Measurements from ENCODE around the gene OR9Q1. TPM values are rescaled to one million over a fixed set of nuclear protein-coding genes. Genes with fewer than 3 reads are reported as not detected.

The OR9Q1 gene
- total RNA-seq, 4 donors from 2014 or later = not detected

- no peaks in the 10 kb centered on the region for H3K9me3 ChIP-seq
- H3K4me1 ChIP-seq = peaks cover 0 to 24% of the 10 kb centered on the region in 2 donors
- TF ChIP-seq POLR2A (IDR thresholded peaks at IDR 0.05) (no peak), CTCF (IDR thresholded peaks at IDR 0.05 in 4 of 5, conservative IDR thresholded peaks at IDR 0.05 in 1 of 5) (no peak)
- ATAC-seq (no peak), DNase-seq (no peak)
- H3K4me3 ChIP-seq = no peak overlapping the region
- intact Hi-C loops (cut with DNase I; ENCODE audit: low total_unique reads) = no loop called here
- in situ Hi-C loops (cut with MboI; ENCODE audit: low sequenced_read_pairs in 4 of 4) = loop anchor here in 1 of 4 donors (25.0 kb wide), 1 partner anchor 108 kb away; no protein-coding TSS in a partner anchor
- no peak overlapping the region for H3K27ac ChIP-seq
- H3K27me3 ChIP-seq = no peaks in the 10 kb centered on the region
- H3K36me3 ChIP-seq = no peaks in the 10 kb centered on the region
These were observed 44.8 kb upstream of the OR9Q1 start for GRCh38 chr11:57978686-57979531.

- DNase-seq = no peak
- Histone ChIP-seq H3K4me1 (peaks cover 0 to 24% of the 10 kb centered on the region in 2 donors), H3K9me3 (no peaks in the 10 kb centered on the region), H3K27ac (no peak overlapping the region), H3K27me3 (no peaks in the 10 kb centered on the region), H3K36me3 (no peaks in the 10 kb centered on the region), H3K4me3 (no peak overlapping the region)
- no peak for ATAC-seq
- intact Hi-C loops (cut with DNase I; ENCODE audit: low total_unique reads) = no loop called here
- in situ Hi-C loops (cut with MboI; ENCODE audit: low sequenced_read_pairs in 4 of 4) = loop anchor here in 1 of 4 donors (25.0 kb wide), 1 partner anchor 108 kb away; no protein-coding TSS in a partner anchor
- TF ChIP-seq CTCF (IDR thresholded peaks at IDR 0.05 in 4 of 5, conservative IDR thresholded peaks at IDR 0.05 in 1 of 5) (no peak), POLR2A (IDR thresholded peaks at IDR 0.05) (no peak)
These were observed 44.1 kb upstream of the OR9Q1 start for GRCh38 chr11:57979532-57980079.

- no peak for TF ChIP-seq POLR2A (IDR thresholded peaks at IDR 0.05)
- no peak for TF ChIP-seq CTCF (IDR thresholded peaks at IDR 0.05 in 4 of 5, conservative IDR thresholded peaks at IDR 0.05 in 1 of 5)
- in situ Hi-C loops (cut with MboI; ENCODE audit: low sequenced_read_pairs in 4 of 4) = loop anchor here in 1 of 4 donors (25.0 kb wide), 1 partner anchor 107 kb away; no protein-coding TSS in a partner anchor
- ATAC-seq (no peak), DNase-seq (no peak)
- intact Hi-C loops (cut with DNase I; ENCODE audit: low total_unique reads) = no loop called here
- Histone ChIP-seq H3K27ac (no peak overlapping the region), H3K9me3 (no peaks in the 10 kb centered on the region), H3K4me3 (no peak overlapping the region), H3K4me1 (peaks cover 0 to 24% of the 10 kb centered on the region in 2 donors), H3K36me3 (no peaks in the 10 kb centered on the region), H3K27me3 (no peaks in the 10 kb centered on the region)
These were observed 43.5 kb upstream of the OR9Q1 start for GRCh38 chr11:57980201-57980600.

GRCh38 chr11:57981536-57981935, 42.1 kb upstream of the OR9Q1 start:
- TF ChIP-seq POLR2A (IDR thresholded peaks at IDR 0.05) (no peak), CTCF (IDR thresholded peaks at IDR 0.05 in 4 of 5, conservative IDR thresholded peaks at IDR 0.05 in 1 of 5) (no peak)
- in situ Hi-C loops (cut with MboI; ENCODE audit: low sequenced_read_pairs in 4 of 4) = loop anchor here in 1 of 4 donors (25.0 kb wide), 1 partner anchor 106 kb away; no protein-coding TSS in a partner anchor
- H3K4me1 ChIP-seq = peaks cover 0 to 24% of the 10 kb centered on the region in 2 donors
- ATAC-seq (no peak), DNase-seq (no peak)
- no peaks in the 10 kb centered on the region for H3K9me3 ChIP-seq
- H3K27ac ChIP-seq = peak overlapping the region in 1 of 4 donors; percentile 52
- no peak overlapping the region for H3K4me3 ChIP-seq
- no peaks in the 10 kb centered on the region for H3K27me3 ChIP-seq
- intact Hi-C loops (cut with DNase I; ENCODE audit: low total_unique reads) = no loop called here
- no peaks in the 10 kb centered on the region for H3K36me3 ChIP-seq

Measured in gastrocnemius medialis (tissue), 4 donors.